A549 (cell line): ENCODE results near the gene CERS6. TPM values are rescaled to one million over a fixed set of nuclear protein-coding genes. Genes with fewer than 3 reads are reported as not detected.

Experiments used
- ATAC-seq, 2 experiments: fragments of 200-7000 bp in 1 of 2; fragments of >200 bp in 1 of 2; cut with Nextera tagmentation in 1 of 2; cut with Tn5 transposase in 1 of 2; 3 replicates each; pipeline versions ENCODE4 v1.8.0 to v1.9.1; 2018 to 2020; ENCODE audit warnings: mild to moderate bottlenecking in 1 of 2, moderate library complexity in 1 of 2
- CTCF ChIA-PET: fragments of 300-600 bp; sonication (Branson Sonifier 250); formaldehyde crosslinking; extraction: SDS; loops from one replicate; lab custom pipeline; 2021; ENCODE audit warnings: antibody characterized with exemption, inconsistent platforms; lab: Yijun Ruan, JAX
- POLR2A ChIA-PET: fragments of 350-600 bp; formaldehyde crosslinking; extraction: SDS; loops from one replicate; lab custom pipeline; 2021; ENCODE audit warnings: antibody characterized with exemption, inconsistent platforms; lab: Yijun Ruan, JAX
- DNase-seq, 2 experiments: peaks; one replicate each; pipeline versions ENCODE4 v3.0.0 to v3.0.0-alpha.2; 2011 to 2016; ENCODE audit warnings: low read depth in 1 of 2, low spot score in 1 of 2
- FAIRE-seq: peaks from 2 replicates; lab custom pipeline; 2011; peaks lifted over from hg19 to GRCh38; lab: Jason Lieb, UNC
- H3K27ac ChIP-seq, 2 experiments: fragments of >200 bp; sonication (Bioruptor Twin); formaldehyde crosslinking; 3 replicates each; pipeline ENCODE4 v1.5.1; 2016 to 2017
- H3K4me1 ChIP-seq: fragments of >200 bp; sonication (Bioruptor Twin); formaldehyde crosslinking; 3 replicates; pipeline ENCODE4 v1.6.1; 2016
- H3K4me2 ChIP-seq: fragments of >200 bp; sonication (Bioruptor Twin); formaldehyde crosslinking; 3 replicates; pipeline ENCODE4 v1.6.1; 2016
- H3K4me3 ChIP-seq: fragments of >200 bp; sonication (Bioruptor Twin); formaldehyde crosslinking; 3 replicates; pipeline ENCODE4 v1.5.1; 2016
- H3K9me3 ChIP-seq: fragments of >200 bp; sonication (Bioruptor Twin); formaldehyde crosslinking; 3 replicates; pipeline ENCODE4 v1.6.1; 2016
- BCL3 ChIP-seq: fragments of >200 bp; sonication (Bioruptor Twin); formaldehyde crosslinking; IDR thresholded peaks from 3 replicates; pipeline ENCODE4 v1.6.1; 2016
- BHLHE40 ChIP-seq: IDR thresholded peaks from 2 replicates; pipeline ENCODE4 v1.6.1; 2012; ENCODE audit warnings: low read depth, low read length, inconsistent platforms
- CBX8 ChIP-seq: fragments of 200-600 bp; sonication (generic); IDR thresholded peaks from 2 replicates; pipeline ENCODE4 v1.6.1; 2016
- CEBPB ChIP-seq, 2 experiments: fragments of >200 bp in 1 of 2; sonication (Bioruptor Twin) in 1 of 2; formaldehyde crosslinking in 1 of 2; IDR thresholded peaks; 2 replicates each; pipeline ENCODE4 v1.6.1; 2012 to 2016
- CHD2 ChIP-seq: fragments of 150-350 bp; IDR thresholded peaks from 2 replicates; pipeline ENCODE4 v1.6.1; 2014; ENCODE audit warnings: low read length; ENCODE audit not compliant: partially characterized antibody
- CHD4 ChIP-seq: fragments of 200-600 bp; sonication (generic); IDR thresholded peaks from 2 replicates; pipeline ENCODE4 v1.6.1; 2016; ENCODE audit warnings: antibody characterized with exemption, mild to moderate bottlenecking, borderline replicate concordance
- EHF ChIP-seq: fragments of 250-450 bp; sonication (Bioruptor Pico); IDR thresholded peaks from 2 replicates; pipeline ENCODE4 v1.5.0; 2020; ENCODE audit warnings: mild to moderate bottlenecking
- ELK1 ChIP-seq: fragments of 150-350 bp; IDR thresholded peaks from 2 replicates; pipeline ENCODE4 v1.6.1; 2014; ENCODE audit warnings: low read depth, mild to moderate bottlenecking, low read length
- FOXS1 ChIP-seq: fragments of 250-450 bp; sonication (Bioruptor Pico); IDR thresholded peaks from 2 replicates; pipeline ENCODE4 v1.5.0; 2020; ENCODE audit warnings: mild to moderate bottlenecking, moderate library complexity
- HDAC2 ChIP-seq: fragments of 200-600 bp; sonication (generic); IDR thresholded peaks from 2 replicates; pipeline ENCODE4 v1.6.1; 2016
- JUN ChIP-seq, 2 experiments: fragments of >200 bp; sonication (Bioruptor Twin); formaldehyde crosslinking; IDR thresholded peaks; 2 replicates in 1 of 2; 3 replicates in 1 of 2; pipeline ENCODE4 v1.6.1; 2016 to 2017
- KDM5A ChIP-seq: fragments of 200-600 bp; sonication (generic); IDR thresholded peaks from 2 replicates; pipeline ENCODE4 v1.6.1; 2016; ENCODE audit warnings: antibody characterized with exemption, mild to moderate bottlenecking
- MAZ ChIP-seq: fragments of 150-350 bp; IDR thresholded peaks from 2 replicates; pipeline ENCODE4 v1.6.1; 2014; ENCODE audit warnings: antibody characterized with exemption, low read depth, low read length, borderline replicate concordance
- MYC ChIP-seq: IDR thresholded peaks from 2 replicates; pipeline ENCODE4 v1.6.1; 2012; ENCODE audit warnings: mild to moderate bottlenecking, inconsistent platforms, low read length, improper control_type of control experiment, borderline replicate concordance
- NR3C1 ChIP-seq: fragments of >200 bp; sonication (Bioruptor Twin); formaldehyde crosslinking; IDR thresholded peaks from 3 replicates; pipeline ENCODE4 v1.6.1; 2017
- POLR2AphosphoS2 ChIP-seq: conservative IDR thresholded peaks from 2 replicates; pipeline ENCODE4 v1.6.1; 2012; ENCODE audit warnings: low read length, improper control_type of control experiment, inconsistent platforms
- RARB ChIP-seq: fragments of 250-450 bp; sonication (Bioruptor Pico); IDR thresholded peaks from 2 replicates; pipeline ENCODE4 v1.8.0; 2021; ENCODE audit warnings: mild to moderate bottlenecking, moderate library complexity
- SREBF2 ChIP-seq: fragments of 450-650 bp; IDR thresholded peaks from 2 replicates; pipeline ENCODE4 v1.6.1; 2014; ENCODE audit warnings: mild to moderate bottlenecking, moderate library complexity
- TFCP2L1 ChIP-seq: fragments of 250-450 bp; sonication (Bioruptor Pico); IDR thresholded peaks from 2 replicates; pipeline ENCODE4 v1.5.0; 2021; ENCODE audit warnings: mild to moderate bottlenecking
- ZC3H11A ChIP-seq: fragments of 450-650 bp; IDR thresholded peaks from 2 replicates; pipeline ENCODE4 v1.6.1; 2014; ENCODE audit warnings: antibody characterized with exemption, mild to moderate bottlenecking
- ZFP36 ChIP-seq: fragments of 450-650 bp; IDR thresholded peaks from 2 replicates; pipeline ENCODE4 v1.6.1; 2014; ENCODE audit warnings: borderline replicate concordance; ENCODE audit not compliant: partially characterized antibody
- ZNF302 ChIP-seq: fragments of 250-450 bp; sonication (Bioruptor Pico); IDR thresholded peaks from 2 replicates; pipeline ENCODE4 v1.9.0; 2021; ENCODE audit warnings: inconsistent platforms, mild to moderate bottlenecking, moderate library complexity
- ZSCAN20 ChIP-seq: fragments of 250-450 bp; sonication (Bioruptor Pico); IDR thresholded peaks from 2 replicates; pipeline ENCODE4 v1.8.0; 2022; ENCODE audit warnings: mild to moderate bottlenecking, moderate library complexity
- WGBS: methylation state at CpG from one replicate; pipeline ENCODE4 v1.1.6; 2017; ENCODE audit errors: missing lambda C conversion rate; 5-methylcytosine and 5-hydroxymethylcytosine counted together
- polyA plus RNA-seq, 4 experiments: library from polyadenylated mRNA; depleted of rRNA in 3 of 4; stranded (reverse); fragments of >200 nt; fragmentation: RNase III in 1 of 4; extraction: RNeasy Plus Mini Kit Qiagen cat#74134 plus additional on column Dnase treatment in 1 of 4; gene quantifications; 2 replicates in 3 of 4; 3 replicates in 1 of 4; pipeline ENCODE4 v1.2.3, GENCODE V29; 2011 to 2017
- TF ChIP-seq, protein P1 (sequence below): IDR thresholded peaks from 2 replicates; pipeline ENCODE4 v1.6.1; 2012
- TF ChIP-seq, protein P2 (sequence below): fragments of >200 bp; sonication (Bioruptor Twin); formaldehyde crosslinking; IDR thresholded peaks from 2 replicates; pipeline ENCODE4 v1.6.1; 2016
- TF ChIP-seq, protein P3 (sequence below): fragments of 200-600 bp; sonication (generic); IDR thresholded peaks from 2 replicates; pipeline ENCODE4 v1.6.1; 2016; ENCODE audit warnings: antibody characterized with exemption, mild to moderate bottlenecking, moderate library complexity
- TF ChIP-seq, protein P4 (sequence below): fragments of 250-450 bp; sonication (Bioruptor Pico); IDR thresholded peaks from 2 replicates; pipeline ENCODE4 v1.5.0; 2020; ENCODE audit warnings: low read depth, mild to moderate bottlenecking, moderate library complexity
- TF ChIP-seq, protein P5 (sequence below): IDR thresholded peaks from 2 replicates; pipeline ENCODE4 v1.6.1; 2012

The CERS6 gene
- polyA plus RNA-seq, 2 of the 4 experiments (the other 2 are of a cell fraction), result 12.0 to 16.9 TPM

DNA sequence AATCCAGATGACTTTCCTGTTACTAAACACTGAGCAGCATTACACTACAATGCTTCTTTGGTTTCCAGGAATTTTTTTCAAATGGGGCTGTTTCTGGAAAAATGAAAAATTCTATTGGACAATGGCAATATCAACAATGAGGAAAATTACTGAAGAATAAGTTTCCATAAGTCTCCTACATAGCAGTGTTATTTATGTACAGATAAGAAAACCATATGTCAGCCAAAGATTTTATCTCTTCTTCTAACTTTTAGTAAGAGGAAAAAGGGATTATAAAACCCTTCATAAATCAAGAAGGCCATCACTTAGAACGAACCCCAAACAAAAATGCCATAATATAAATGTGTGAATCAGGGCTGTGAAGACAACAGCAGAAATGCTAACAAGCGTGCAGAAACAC, 314.7 kb downstream of the CERS6 start:
- FAIRE-seq, result no peak
- no peak for DNase-seq
- 82% methylated on average over 2 of the region's 2 CpGs for WGBS
- TF ChIP-seq, protein P1, sequence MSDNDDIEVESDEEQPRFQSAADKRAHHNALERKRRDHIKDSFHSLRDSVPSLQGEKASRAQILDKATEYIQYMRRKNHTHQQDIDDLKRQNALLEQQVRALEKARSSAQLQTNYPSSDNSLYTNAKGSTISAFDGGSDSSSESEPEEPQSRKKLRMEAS, result no peak
- TF ChIP-seq HDAC2, result no peak
- TF ChIP-seq, protein P2, sequence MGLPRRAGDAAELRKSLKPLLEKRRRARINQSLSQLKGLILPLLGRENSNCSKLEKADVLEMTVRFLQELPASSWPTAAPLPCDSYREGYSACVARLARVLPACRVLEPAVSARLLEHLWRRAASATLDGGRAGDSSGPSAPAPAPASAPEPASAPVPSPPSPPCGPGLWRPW, result no peak
- TF ChIP-seq SREBF2, result no peak
- TF ChIP-seq CBX8, result no peak
- TF ChIP-seq, protein P3, sequence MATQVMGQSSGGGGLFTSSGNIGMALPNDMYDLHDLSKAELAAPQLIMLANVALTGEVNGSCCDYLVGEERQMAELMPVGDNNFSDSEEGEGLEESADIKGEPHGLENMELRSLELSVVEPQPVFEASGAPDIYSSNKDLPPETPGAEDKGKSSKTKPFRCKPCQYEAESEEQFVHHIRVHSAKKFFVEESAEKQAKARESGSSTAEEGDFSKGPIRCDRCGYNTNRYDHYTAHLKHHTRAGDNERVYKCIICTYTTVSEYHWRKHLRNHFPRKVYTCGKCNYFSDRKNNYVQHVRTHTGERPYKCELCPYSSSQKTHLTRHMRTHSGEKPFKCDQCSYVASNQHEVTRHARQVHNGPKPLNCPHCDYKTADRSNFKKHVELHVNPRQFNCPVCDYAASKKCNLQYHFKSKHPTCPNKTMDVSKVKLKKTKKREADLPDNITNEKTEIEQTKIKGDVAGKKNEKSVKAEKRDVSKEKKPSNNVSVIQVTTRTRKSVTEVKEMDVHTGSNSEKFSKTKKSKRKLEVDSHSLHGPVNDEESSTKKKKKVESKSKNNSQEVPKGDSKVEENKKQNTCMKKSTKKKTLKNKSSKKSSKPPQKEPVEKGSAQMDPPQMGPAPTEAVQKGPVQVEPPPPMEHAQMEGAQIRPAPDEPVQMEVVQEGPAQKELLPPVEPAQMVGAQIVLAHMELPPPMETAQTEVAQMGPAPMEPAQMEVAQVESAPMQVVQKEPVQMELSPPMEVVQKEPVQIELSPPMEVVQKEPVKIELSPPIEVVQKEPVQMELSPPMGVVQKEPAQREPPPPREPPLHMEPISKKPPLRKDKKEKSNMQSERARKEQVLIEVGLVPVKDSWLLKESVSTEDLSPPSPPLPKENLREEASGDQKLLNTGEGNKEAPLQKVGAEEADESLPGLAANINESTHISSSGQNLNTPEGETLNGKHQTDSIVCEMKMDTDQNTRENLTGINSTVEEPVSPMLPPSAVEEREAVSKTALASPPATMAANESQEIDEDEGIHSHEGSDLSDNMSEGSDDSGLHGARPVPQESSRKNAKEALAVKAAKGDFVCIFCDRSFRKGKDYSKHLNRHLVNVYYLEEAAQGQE, result no peak
- no peak for TF ChIP-seq ZC3H11A
- TF ChIP-seq CHD4, result no peak
- TF ChIP-seq CEBPB (IDR thresholded peaks at IDR 0.05), result no peak
- no peak for TF ChIP-seq BCL3
- no peak for TF ChIP-seq ELK1
- no peak for TF ChIP-seq ZSCAN20
- TF ChIP-seq, protein P4, sequence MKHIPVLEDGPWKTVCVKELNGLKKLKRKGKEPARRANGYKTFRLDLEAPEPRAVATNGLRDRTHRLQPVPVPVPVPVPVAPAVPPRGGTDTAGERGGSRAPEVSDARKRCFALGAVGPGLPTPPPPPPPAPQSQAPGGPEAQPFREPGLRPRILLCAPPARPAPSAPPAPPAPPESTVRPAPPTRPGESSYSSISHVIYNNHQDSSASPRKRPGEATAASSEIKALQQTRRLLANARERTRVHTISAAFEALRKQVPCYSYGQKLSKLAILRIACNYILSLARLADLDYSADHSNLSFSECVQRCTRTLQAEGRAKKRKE (CRISPR knock-in tag), result no peak
- TF ChIP-seq FOXS1 (CRISPR knock-in tag), result no peak
- no peak for TF ChIP-seq CHD2
- no peak for TF ChIP-seq MYC
- no peak for TF ChIP-seq TFCP2L1 (CRISPR knock-in tag)
- TF ChIP-seq POLR2AphosphoS2, result no peak
- H3K27ac ChIP-seq, result no peak overlapping the region
- CTCF ChIA-PET, result interaction anchor here (1.7 kb wide), 1 partner anchor 11 kb away, joined by 9 read pairs; no protein-coding TSS in a partner anchor
- no peaks in the 10 kb centered on the region for H3K9me3 ChIP-seq
- H3K4me2 ChIP-seq, result no peak overlapping the region
- POLR2A ChIA-PET, result no interaction called here
- H3K4me3 ChIP-seq, result no peak overlapping the region
- no peak for ATAC-seq
- H3K4me1 ChIP-seq, result no peaks in the 10 kb centered on the region; the same call in 2 of the 3 replicates

DNA sequence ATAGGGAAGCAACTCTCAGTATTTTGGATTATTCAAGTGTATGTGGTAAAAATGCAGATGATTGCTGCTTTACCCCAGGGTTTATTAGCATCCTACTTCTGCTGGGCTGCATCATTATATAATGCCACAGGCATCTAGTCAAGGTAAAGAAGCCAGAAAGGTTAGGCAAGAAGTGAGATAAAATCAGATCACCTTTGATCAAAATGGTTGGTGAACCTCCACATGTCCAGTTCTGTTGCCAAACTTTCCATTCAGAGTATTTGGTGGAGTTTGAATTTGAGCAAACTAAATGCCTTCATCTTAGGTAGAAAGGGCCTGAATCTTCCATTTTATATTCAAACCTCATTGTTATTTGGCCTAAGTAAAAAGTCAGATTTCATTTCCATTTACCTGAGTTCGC, 316.6 kb downstream of the CERS6 start:
- POLR2A ChIA-PET, result no interaction called here

More for the DNA sequence above, 316.6 kb downstream of the CERS6 start:
- FAIRE-seq (no peak), DNase-seq (no peak), ATAC-seq (no peak)
- Histone ChIP-seq H3K4me2 (no peak overlapping the region), H3K4me1 (no peaks in the 10 kb centered on the region; the same call in 2 of the 3 replicates), H3K9me3 (no peaks in the 10 kb centered on the region), H3K4me3 (no peak overlapping the region), H3K27ac (no peak overlapping the region)
- 100% methylated on average over 1 of the region's 1 CpG for WGBS
- CTCF ChIA-PET, result interaction anchor here (0.5 to 2.7 kb wide), 6 partner anchors 13 to 422 kb away, joined by 3 to 19 read pairs (median 4); no protein-coding TSS in a partner anchor
- TF ChIP-seq ZNF302, result no peak
- no peak for TF ChIP-seq KDM5A
- TF ChIP-seq ZFP36, result no peak
- TF ChIP-seq, protein P2, result no peak
- TF ChIP-seq, protein P4 (CRISPR knock-in tag), result no peak
- TF ChIP-seq JUN (IDR thresholded peaks at IDR 0.05), result no peak
- TF ChIP-seq RARB (CRISPR knock-in tag), result no peak
- TF ChIP-seq, protein P5, sequence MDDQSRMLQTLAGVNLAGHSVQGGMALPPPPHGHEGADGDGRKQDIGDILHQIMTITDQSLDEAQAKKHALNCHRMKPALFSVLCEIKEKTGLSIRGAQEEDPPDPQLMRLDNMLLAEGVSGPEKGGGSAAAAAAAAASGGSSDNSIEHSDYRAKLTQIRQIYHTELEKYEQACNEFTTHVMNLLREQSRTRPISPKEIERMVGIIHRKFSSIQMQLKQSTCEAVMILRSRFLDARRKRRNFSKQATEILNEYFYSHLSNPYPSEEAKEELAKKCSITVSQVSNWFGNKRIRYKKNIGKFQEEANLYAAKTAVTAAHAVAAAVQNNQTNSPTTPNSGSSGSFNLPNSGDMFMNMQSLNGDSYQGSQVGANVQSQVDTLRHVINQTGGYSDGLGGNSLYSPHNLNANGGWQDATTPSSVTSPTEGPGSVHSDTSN, result no peak
- TF ChIP-seq SREBF2, result no peak
- TF ChIP-seq BCL3, result no peak
- no peak for TF ChIP-seq NR3C1
- no peak for TF ChIP-seq EHF (CRISPR knock-in tag)
- TF ChIP-seq BHLHE40, result no peak
- no peak for TF ChIP-seq MAZ
